HG03175 (cell line): ENCODE measurements around the gene GTF2I.
"Not testable (repeated sequence)": the region's sequence is repeated elsewhere in the genome, so short reads cannot be mapped to it uniquely, and the experiment has no call there.

Source experiments
- ATAC-seq: cut with Tn5 transposase; IDR thresholded peaks from one replicate; pipeline ENCODE4 v1.9.1; 2021; ENCODE audit warnings: mild to moderate bottlenecking, moderate library complexity; ENCODE audit not compliant: unreplicated experiment

GTF2I gene

DNA sequence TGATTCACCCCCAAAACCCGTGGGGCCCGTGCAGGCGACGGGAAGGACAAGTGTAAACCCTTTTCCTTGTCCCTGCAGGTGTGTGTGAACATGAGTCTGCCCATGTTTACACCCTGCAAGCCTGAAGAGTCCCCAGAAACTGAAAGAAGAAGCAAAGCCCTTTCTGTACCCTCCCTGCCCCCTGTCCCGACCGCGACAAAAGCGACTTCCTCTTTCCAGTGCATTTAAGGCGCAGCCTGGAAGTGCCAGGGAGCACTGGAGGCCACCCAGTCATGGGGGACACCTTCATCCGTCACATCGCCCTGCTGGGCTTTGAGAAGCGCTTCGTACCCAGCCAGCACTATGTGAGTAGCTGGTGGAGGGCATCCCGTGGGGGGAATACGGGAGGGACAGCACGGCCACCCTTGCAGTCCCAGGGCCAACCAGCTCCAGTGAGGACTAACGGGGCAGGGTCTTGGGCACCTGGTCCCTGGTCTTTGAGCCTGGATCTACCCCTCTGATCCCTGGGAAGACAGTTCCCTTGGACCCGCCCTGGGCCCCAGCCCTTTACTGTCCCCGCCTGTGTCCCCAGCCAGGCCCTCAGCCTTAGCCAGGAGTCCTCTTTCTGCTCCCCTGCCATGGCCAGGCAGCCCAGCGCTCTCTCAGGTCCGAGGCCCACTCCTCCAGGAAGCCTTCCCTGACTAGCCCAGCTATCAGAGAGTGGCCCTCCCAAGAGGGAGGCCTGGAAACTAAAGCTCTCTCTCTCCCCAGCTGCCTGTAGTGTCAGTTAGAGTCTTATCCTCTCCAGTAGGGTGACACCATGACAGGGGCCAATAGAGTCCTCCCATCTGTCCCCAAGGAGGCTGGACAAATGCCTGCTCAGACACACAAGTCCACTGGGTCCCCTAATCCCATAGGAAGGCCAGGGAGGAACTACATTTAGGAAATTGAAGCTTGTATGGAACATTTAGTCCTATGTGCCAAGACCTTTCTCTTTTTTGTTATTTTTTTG, 116.5 kb downstream of the GTF2I start, which contains the start of gene NCF1:
Gene NCF1, plus strand, starts transcription at position 252 of the 991 bp plus-strand sequence. Its CDS starts 21 bp downstream, at position 273.
- peak; percentile 85 for ATAC-seq

DNA sequence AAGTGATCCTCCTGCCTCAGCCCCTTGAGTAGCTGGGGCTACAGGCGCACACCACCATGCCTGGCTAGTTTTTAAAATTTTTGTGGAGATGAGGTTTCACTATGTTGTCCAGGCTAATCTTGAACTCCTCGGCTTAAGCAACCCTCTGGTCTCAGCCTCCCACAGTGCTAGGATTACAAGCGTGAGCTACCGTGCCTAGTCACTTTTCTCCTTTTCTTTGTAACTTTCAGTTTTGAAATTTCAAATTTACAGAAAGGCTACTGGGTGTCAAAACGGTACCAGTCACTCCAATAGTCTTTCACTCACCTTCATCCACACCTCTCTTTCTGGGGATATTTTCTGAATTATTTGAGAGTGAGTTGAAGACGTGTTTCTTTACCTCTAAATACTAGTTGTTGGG, 117.6 kb downstream of the GTF2I start:
- ATAC-seq: not testable (repeated sequence)

DNA sequence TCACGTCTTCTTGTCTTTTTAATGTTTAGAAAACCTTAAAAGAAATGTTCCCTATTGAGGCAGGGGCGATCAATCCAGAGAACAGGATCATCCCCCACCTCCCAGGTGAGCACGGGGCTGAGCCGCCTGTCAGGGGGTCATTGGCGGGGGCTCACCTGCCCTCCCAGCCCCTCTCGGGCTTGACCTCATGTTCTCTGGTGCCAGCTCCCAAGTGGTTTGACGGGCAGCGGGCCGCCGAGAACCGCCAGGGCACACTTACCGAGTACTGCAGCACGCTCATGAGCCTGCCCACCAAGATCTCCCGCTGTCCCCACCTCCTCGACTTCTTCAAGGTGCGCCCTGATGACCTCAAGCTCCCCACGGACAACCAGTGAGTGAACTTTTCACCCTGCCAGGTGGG, 121.5 kb downstream of the GTF2I start:
- ATAC-seq: not testable (repeated sequence)

DNA sequence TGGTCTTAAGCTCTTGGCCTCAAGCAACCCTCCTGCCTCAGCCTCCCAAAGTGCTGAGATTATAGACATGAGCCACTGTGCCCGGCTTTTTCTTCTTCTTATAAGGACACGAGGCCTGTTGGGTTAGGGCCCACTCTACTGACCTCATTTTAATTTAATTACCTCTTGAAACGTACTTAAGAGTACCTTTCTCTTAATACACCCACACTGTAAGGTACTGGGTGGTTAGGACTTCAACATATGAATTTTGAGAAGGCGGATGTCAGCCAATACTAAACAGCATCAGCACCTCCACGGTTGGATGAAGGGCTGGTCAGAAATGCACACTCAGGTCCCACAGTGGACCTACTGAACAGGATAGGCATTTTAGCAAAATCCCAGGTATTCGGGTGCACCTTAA, 124.2 kb downstream of the GTF2I start:
- not testable (repeated sequence) for ATAC-seq

DNA sequence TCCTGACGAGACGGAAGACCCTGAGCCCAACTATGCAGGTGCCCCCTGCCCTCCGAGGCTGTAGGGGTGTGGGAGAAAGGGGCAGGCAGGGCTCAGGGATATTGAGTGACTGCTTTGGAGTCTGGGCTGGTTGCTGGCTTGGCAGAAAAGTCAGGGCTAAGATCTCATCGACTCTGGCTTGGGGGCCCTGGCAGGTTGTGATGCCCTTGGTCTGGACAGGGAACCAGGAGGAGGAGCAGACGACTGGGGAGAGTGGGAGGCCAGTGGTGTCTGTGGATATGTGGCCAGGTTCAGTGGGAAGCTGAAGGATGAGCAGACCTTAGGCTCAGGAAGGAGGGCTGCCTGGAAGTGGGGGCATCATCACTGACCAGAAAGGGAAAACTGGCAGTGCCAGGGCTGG, 126.1 kb downstream of the GTF2I start:
- not testable (repeated sequence) for ATAC-seq

DNA sequence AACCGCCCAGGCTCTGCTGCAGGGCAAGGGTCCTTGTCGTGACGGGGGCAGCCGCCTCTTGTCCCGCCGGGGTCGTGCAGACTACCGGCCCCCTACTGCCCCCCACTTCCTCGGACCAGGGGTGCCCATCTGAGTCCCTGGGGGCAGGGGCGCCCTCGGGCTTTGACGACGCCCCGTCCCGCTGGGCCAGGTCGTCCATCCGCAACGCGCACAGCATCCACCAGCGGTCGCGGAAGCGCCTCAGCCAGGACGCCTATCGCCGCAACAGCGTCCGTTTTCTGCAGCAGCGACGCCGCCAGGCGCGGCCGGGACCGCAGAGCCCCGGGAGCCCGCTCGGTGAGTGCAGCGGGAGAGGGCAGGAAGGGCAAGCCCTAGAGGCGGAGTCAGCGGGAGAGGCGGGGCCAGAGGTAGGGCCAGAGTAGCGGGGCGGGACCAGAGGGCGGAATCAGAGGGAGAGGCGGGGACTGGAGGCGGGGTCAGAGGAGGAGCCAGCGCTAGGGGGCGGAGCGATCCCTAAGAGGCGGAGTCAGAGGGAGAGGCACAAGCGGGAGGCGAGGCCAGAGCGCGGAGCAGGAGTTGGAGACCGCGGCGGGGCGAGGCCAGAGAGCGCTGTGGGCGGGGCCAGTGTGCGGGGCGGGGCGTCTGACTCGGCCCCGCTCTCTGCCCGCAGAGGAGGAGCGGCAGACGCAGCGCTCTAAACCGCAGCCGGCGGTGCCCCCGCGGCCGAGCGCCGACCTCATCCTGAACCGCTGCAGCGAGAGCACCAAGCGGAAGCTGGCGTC, 131.0 kb downstream of the GTF2I start:
- peak; percentile 89 for ATAC-seq

DNA sequence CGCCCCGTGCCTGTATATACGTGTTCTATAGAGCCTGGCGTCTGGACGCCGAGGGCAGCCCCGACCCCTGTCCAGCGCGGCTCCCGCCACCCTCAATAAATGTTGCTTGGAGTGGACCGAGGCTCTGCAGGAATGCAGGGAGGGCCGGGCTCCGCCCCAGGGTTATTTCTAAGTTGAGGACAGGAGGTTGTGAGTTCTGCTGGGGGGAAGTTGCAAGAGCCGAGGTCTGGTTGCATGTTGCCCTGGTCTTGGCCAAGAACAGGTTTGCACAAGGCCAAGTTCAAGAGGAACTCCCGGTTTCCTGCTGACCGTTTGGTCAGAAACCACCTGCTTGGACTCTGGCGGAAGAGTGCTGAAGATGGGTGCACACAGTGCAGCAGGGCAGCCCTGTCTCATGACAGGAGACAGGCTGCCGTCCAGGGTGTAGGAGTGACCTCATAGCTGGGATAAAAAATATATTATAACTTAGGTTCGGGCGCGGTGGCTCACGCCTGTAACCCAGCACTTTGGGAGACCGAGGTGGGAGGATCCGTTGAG, 131.8 kb downstream of the GTF2I start:
- ATAC-seq: peak; percentile 10

DNA sequence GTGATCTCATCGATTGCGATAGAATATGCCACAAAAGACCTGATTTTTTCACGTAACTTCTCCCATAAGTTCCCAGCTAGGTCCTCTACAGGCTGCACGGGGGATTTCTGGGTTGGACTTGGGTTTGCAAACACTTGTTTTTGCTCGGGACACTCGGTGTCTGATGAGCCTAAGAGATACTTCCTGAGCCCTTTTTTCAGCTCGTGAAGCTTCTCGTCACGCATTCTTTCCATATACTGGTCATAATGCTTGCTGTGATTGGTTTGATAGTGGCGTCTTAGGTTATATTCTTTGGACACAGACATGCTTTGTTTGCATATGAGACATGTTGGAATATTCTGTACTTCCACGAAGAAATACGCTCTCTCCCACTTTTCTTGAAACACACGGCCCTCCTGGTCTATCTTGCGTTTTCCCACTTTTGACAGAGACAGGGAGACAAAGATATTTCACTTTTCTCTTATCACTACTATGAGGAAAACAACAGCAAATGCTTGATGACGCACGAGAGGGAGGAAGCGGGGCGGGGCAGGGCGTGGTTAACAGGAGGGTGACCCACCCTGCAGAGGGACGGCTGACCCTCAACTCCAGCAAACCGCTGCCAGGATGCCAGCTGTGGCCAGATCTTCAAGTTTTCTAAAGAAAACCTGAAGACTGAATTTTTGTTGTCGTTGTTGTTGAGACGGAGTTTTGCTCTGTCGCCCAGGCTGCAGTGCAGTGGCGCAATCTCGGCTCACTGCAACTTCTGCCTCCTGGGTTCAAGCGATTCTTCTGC, 140.5 kb downstream of the GTF2I start:
- not testable (repeated sequence) for ATAC-seq

DNA sequence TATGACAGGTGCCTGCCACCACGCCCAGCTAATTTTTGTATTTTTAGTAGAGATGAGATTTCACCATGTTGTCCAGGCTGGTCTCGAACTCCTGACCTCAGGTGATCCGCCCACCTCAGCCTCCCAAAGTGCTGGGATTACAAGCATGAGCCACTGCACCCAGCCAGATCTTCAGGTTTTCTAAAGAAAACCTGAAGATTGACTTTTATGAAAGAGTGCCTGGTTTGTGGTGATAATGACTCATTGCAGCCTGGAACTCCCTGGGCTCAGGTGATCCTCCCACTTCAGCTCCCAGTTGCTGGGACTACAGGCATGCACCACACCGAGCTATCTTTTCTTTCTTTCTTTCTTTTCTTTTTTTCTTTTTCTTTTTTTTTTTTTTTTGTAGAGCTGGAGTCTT, 141.1 kb downstream of the GTF2I start:
- ATAC-seq: not testable (repeated sequence)
